HG03280 (cell line): Measurements from ENCODE around the gene MIDN.

Source experiments
- ATAC-seq: cut with Tn5 transposase; IDR thresholded peaks from one replicate; pipeline ENCODE4 v1.9.1; 2021; ENCODE audit warnings: mild to moderate bottlenecking, moderate library complexity; ENCODE audit not compliant: unreplicated experiment

The MIDN gene

GRCh38 chr19:1269065-1269477 lies 20.7 kb downstream of the MIDN start, which contains the start of gene CIRBP:
Gene CIRBP, plus strand, starts transcription at chr19:1269332. Its CDS starts 1,602 bp downstream, at chr19:1270934.
- peak; percentile 63 for ATAC-seq

- peak; percentile 19 for ATAC-seq
Observed at GRCh38 chr19:1269478-1270212, 21.3 kb downstream of the MIDN start.

- no peak for ATAC-seq
Observed at GRCh38 chr19:1270213-1270853, 21.9 kb downstream of the MIDN start.

DNA sequence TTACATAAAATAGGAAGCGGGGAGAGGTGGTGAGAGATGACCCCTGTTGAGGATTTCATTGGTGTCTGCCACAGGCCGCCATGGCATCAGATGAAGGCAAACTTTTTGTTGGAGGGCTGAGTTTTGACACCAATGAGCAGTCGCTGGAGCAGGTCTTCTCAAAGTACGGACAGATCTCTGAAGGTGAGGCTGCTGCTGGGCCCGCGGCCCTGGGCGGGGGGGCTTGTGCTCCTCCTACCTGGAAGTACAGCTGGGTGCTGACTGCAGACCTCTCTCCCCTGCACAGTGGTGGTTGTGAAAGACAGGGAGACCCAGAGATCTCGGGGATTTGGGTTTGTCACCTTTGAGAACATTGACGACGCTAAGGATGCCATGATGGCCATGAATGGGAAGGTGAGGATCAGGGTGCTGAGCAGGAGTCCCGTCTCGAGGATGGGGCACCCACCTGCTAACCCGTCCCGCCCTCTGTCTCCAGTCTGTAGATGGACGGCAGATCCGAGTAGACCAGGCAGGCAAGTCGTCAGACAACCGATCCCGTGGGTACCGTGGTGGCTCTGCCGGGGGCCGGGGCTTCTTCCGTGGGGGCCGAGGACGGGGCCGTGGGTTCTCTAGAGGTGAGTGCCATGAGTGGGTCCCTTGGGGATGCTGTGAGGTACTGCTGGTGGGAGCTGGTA lies 22.6 kb downstream of the MIDN start:
- ATAC-seq, result no peak

DNA sequence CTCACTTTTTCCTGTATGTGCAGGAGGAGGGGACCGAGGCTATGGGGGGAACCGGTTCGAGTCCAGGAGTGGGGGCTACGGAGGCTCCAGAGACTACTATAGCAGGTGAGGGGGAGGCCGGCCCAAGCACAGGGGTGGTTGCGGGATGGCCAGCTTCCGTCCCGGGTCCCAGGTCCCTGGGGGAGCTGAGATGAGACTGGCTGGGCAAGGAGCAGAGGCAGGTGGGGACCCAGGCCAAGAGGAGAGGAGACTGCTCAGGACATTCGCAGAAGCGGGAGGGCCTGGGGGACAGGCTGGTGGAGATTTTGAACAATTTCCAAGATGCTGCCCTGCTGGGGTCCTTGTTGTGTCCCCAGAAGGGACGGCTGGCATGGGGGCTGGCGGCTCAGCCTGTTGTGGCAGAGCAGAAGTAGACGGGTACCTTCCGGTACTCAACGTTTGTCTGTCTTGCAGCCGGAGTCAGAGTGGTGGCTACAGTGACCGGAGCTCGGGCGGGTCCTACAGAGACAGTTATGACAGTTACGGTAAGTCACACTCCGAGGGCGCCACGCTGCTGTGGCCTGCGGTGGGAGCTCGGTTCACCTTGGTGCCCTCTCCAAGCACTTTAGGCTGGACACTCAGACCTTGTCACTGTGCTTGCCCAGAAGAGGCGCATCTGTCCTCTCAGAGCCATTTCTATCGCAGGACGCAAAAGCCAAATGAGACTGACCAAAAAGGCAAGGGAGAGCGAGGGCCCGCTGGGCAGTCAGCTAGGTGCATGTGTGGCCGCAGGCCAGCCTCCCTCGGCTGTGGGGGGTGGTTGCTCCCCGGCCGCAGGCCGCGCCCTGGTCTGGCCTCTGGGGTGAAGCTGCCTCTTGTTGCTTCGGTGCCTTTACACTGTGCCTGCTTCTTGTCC lies 23.4 kb downstream of the MIDN start:
- ATAC-seq, result no peak

GRCh38 chr19:1272423-1273262 lies 24.3 kb downstream of the MIDN start:
- no peak for ATAC-seq

GRCh38 chr19:1273263-1274041 lies 25.1 kb downstream of the MIDN start:
- no peak for ATAC-seq

DNA sequence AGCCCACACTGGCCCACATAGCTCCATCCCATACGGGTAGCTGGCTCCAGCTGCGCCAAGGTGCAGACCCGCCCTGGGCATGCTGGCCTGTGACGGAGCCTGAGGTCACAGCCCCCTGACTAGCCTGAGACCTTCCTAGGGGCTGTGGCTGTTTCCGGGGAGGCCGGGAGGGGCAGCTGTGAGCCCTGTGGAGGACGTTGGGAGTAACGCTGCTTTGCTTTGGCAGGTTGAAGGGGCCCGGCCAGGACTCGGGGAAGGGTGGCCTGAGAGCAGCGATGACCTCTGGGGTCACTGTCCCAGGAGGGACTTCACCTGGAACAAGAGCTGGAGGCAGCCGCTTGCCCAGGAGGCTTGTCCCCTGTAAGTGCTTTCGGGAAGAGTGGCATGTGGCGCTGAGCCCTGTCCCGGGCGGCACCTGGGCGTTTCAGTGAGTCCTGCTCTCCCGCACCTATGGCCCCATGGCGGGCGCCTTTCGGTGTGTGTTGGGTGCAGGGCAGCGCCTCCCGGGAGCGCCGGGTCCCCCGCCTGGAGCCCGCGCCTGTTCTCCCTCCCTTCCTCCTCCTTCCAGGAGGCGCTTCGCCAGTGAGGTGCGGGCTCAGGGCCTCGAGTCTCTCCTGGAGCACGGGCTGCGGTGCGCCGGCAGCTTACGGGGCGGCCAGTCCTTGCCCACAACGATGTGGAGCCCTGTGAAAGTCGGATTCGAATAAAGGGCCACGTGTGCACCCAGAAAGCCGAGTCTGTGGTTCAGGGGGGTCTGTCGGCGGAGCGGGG lies 25.9 kb downstream of the MIDN start:
- no peak for ATAC-seq

- no peak for ATAC-seq
Observed at GRCh38 chr19:1274852-1275259, 26.5 kb downstream of the MIDN start.

GRCh38 chr19:1275260-1275975 lies 27.0 kb downstream of the MIDN start, which contains the start of gene FAM174C:
Gene FAM174C, plus strand, starts transcription at chr19:1275530. Its CDS starts 20 bp downstream, at chr19:1275550.
- peak; percentile 78 for ATAC-seq

GRCh38 chr19:1275976-1276627 lies 27.7 kb downstream of the MIDN start:
- no peak for ATAC-seq

DNA sequence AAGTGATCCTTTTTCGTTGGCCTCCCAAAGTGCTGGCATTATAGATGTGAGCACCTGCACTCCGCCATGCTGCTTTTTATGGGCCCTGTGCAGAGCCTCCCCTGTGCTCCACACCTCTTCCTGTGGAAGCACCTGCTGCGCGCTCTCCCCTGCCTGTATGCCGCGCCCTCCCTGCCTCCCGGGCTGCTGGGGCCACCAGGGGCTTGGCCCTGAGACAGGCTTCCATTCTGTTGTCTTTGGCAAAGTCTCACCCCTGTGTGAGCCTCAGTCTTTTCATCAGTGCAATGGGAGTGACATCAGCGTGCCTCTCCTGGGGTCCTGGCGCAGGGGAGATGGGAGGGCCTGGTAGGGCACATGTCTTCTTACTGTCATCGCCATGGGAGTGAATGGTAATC lies 28.2 kb downstream of the MIDN start:
- ATAC-seq, result no peak

GRCh38 chr19:1277061-1277460 lies 28.7 kb downstream of the MIDN start:
- ATAC-seq, result no peak

DNA sequence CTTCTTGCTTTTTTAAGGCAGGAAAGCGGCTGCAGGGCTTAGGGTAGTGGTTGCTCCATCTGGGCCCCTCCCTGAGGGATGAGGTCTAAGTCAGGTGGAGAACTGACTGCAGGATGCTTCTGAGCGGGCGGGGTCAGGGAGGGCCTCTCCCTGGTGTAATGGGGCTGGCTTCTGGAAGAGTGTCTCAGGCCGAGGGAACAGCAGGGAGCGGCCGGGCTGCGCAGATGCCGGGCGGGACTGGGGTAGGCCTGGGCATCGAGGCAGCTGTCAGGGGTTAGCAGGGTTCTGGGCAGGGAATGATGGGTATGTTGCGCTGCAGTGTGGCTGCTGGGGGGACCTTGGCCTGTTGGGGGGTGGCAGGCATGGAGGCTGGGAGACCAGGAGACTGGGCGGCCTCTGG lies 29.7 kb downstream of the MIDN start:
- no peak for ATAC-seq

- no peak for ATAC-seq
Observed at GRCh38 chr19:1278713-1279660, 30.6 kb downstream of the MIDN start.

DNA sequence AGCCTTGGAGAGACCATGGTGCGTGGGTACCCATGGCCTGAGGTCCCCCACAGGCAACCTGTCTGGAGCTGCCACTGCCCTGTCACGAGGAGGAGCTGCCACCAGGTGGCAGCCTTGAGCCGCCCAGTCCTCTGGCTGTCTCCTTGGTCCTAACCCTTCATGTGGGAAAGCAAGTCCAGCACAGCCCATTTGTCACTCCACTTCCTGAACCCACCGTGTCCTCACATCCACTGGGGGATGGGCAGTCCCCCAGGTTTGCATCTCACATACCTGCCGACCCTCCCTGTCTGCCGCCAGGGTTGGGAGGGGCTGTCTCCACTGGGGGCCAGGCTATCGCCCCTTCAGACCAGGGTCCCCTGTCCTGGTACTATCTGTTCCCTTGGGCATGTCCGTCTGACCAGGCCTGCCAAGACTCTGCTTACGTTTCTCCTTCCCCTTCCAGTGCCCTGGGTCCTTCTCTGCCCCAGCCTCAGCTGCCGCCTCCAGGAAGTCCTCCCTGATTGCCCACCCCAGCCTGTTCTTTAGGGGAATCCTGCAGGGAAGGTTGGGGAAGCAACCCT lies 31.5 kb downstream of the MIDN start:
- ATAC-seq, result no peak
